ENCODE data around the gene LZTS2. TPM values are rescaled to one million over a fixed set of nuclear protein-coding genes. Genes with fewer than 3 reads are reported as not detected.

Gene LZTS2
- total RNA-seq, 1 experiment from 2014 or later, result 49.1 TPM

DNA sequence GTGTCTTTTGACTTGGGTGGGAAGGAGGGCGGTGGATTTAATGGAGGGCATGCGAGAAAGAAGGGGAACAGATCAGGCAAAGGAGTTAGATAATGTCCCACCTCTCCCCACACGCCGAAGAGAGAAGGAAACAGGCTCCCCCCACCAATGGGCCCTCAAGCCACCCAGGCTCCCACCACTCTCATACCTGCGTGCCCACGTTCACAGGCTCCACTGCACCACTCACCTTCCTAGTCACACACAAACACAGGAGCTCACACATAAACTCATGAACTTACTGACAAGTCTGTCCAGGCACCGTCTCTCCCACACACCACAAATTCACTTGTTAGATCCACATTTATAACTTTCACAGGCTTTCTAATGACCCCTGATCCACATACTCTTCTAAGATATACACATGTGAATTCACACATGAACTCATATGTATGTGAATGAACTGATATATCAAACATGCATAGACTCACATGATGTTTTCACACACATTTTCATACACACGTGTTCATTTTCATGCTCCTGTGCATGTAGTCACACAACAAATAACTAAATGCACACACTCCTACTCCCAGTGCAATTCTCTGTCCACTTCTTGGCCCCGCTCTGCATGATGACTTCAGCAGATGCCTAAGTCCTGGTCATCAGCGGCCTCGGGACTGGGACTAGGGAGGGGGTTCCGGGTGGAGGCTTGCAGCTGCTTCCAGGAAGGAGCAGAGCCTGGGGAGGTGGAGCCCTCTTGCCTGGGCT lies 1.5 kb downstream of the LZTS2 start:
- BruUV-seq (replicated peaks), result TSS peak; percentile 42
- peak overlapping the region; percentile 98 for H3K27ac ChIP-seq (ENCODE audit: low read depth, low read length, poor library complexity, severe bottlenecking)
- intact Hi-C loops (cut with micrococcal nuclease; ENCODE audit: unreplicated experiment), result no loop called here
- no peak for DNase-seq (ENCODE audit: low spot score)
- peaks cover 32% of the 10 kb centered on the region for H3K4me1 ChIP-seq (ENCODE audit: insufficient read depth, low read length, poor library complexity, severe bottlenecking)
- H3K9me3 ChIP-seq (ENCODE audit: low read depth, low read length, poor library complexity, severe bottlenecking), result no peaks in the 10 kb centered on the region
- POLR2A ChIA-PET (ENCODE audit: low non-redundant PET), result no interaction called here
- peak overlapping the region; percentile 88 for H3K4me3 ChIP-seq (ENCODE audit: low read depth, low read length, poor library complexity, severe bottlenecking)
- H3K36me3 ChIP-seq (ENCODE audit: insufficient read depth, low read length, poor library complexity, severe bottlenecking), result peaks cover 27% of the 10 kb centered on the region
- CTCF ChIA-PET, result no interaction called here
- H3K27me3 ChIP-seq (replicated peaks; ENCODE audit: insufficient read depth, low read depth, low read length, poor library complexity), result no peaks in the 10 kb centered on the region
- no peak for TF ChIP-seq CTCF (conservative IDR thresholded peaks at IDR 0.05; ENCODE audit: low read depth, low read length)
- TF ChIP-seq EZH2 (IDR thresholded peaks at IDR 0.05; ENCODE audit: borderline replicate concordance, low read depth, low read length, poor library complexity, severe bottlenecking), result no peak

DNA sequence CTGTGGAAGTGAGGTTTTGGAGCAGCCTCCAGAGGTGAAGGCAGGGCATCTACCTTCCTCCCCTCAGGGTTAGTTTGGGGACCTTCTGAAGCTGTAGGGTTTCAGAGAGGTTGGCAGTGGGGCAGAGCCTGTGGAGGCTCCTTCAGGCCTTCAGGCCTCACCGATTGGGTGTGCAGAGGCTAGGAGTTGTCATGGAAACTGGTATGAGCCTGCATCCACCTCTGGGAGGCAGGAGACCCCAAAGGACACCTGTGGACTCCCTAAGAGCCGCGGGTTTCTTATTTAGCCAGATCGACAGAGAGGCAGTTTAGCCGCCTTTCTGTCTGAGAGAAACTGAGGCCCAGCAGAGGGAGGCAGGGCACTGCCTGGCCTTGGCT lies 2.0 kb downstream of the LZTS2 start:
- BruUV-seq (replicated peaks), result no TSS peak
- Histone ChIP-seq H3K27ac (ENCODE audit: low read depth, low read length, poor library complexity, severe bottlenecking) (peak overlapping the region; percentile 98), H3K4me3 (ENCODE audit: low read depth, low read length, poor library complexity, severe bottlenecking) (no peak overlapping the region), H3K36me3 (ENCODE audit: insufficient read depth, low read length, poor library complexity, severe bottlenecking) (peaks cover 32% of the 10 kb centered on the region), H3K4me1 (ENCODE audit: insufficient read depth, low read length, poor library complexity, severe bottlenecking) (peaks cover 26% of the 10 kb centered on the region), H3K9me3 (ENCODE audit: low read depth, low read length, poor library complexity, severe bottlenecking) (no peaks in the 10 kb centered on the region), H3K27me3 (replicated peaks; ENCODE audit: insufficient read depth, low read depth, low read length, poor library complexity) (no peaks in the 10 kb centered on the region)
- intact Hi-C loops (cut with micrococcal nuclease; ENCODE audit: unreplicated experiment), result no loop called here
- no peak for TF ChIP-seq EZH2 (IDR thresholded peaks at IDR 0.05; ENCODE audit: borderline replicate concordance, low read depth, low read length, poor library complexity, severe bottlenecking)
- no peak for TF ChIP-seq CTCF (conservative IDR thresholded peaks at IDR 0.05; ENCODE audit: low read depth, low read length)
- POLR2A ChIA-PET (ENCODE audit: low non-redundant PET), result no interaction called here
- DNase-seq (ENCODE audit: low spot score), result no peak
- CTCF ChIA-PET, result no interaction called here

DNA sequence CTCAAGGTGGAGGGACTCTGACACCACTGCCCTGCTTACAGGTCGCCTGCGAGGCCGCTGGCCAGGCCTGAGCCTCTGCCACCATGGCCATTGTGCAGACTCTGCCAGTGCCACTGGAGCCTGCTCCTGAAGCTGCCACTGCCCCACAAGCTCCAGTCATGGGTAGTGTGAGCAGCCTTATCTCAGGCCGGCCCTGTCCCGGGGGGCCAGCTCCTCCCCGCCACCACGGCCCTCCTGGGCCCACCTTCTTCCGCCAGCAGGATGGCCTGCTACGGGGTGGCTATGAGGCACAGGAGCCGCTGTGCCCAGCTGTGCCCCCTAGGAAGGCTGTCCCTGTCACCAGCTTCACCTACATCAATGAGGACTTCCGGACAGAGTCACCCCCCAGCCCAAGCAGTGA lies 2.8 kb downstream of the LZTS2 start:
- no TSS peak for BruUV-seq (replicated peaks)
- no peak overlapping the region for H3K27ac ChIP-seq (ENCODE audit: low read depth, low read length, poor library complexity, severe bottlenecking)
- no peaks in the 10 kb centered on the region for H3K27me3 ChIP-seq (replicated peaks; ENCODE audit: insufficient read depth, low read depth, low read length, poor library complexity)
- H3K4me3 ChIP-seq (ENCODE audit: low read depth, low read length, poor library complexity, severe bottlenecking), result no peak overlapping the region
- H3K4me1 ChIP-seq (ENCODE audit: insufficient read depth, low read length, poor library complexity, severe bottlenecking), result peaks cover 29% of the 10 kb centered on the region
- intact Hi-C loops (cut with micrococcal nuclease; ENCODE audit: unreplicated experiment), result no loop called here
- peaks cover 38% of the 10 kb centered on the region for H3K36me3 ChIP-seq (ENCODE audit: insufficient read depth, low read length, poor library complexity, severe bottlenecking)
- POLR2A ChIA-PET (ENCODE audit: low non-redundant PET), result no interaction called here
- no peak for TF ChIP-seq CTCF (conservative IDR thresholded peaks at IDR 0.05; ENCODE audit: low read depth, low read length)
- no peak for TF ChIP-seq EZH2 (IDR thresholded peaks at IDR 0.05; ENCODE audit: borderline replicate concordance, low read depth, low read length, poor library complexity, severe bottlenecking)
- H3K9me3 ChIP-seq (ENCODE audit: low read depth, low read length, poor library complexity, severe bottlenecking), result no peaks in the 10 kb centered on the region
- no peak for DNase-seq (ENCODE audit: low spot score)
- CTCF ChIA-PET, result no interaction called here
